H9 (cell line): ENCODE results near the gene C12orf75. TPM values are rescaled to one million over a fixed set of nuclear protein-coding genes. Genes with fewer than 3 reads are reported as not detected.

Experiments
- DNase-seq: peaks from one replicate; pipeline ENCODE4 v3.0.0-alpha.2; 2017
- H2AFZ ChIP-seq: one replicate; pipeline ENCODE4 v1.6.1; 2013; ENCODE audit warnings: mild to moderate bottlenecking, low read length, control low read depth, moderate library complexity
- H2AK5ac ChIP-seq: 2 replicates; pipeline ENCODE4 v1.6.1; 2013; ENCODE audit warnings: low read length, control low read depth, mixed read lengths; ENCODE audit not compliant: insufficient read length
- H2BK120ac ChIP-seq: one replicate; pipeline ENCODE4 v1.6.1; 2013; ENCODE audit warnings: low read depth, mild to moderate bottlenecking, low read length, control low read depth, inconsistent platforms; ENCODE audit not compliant: poor library complexity, severe bottlenecking
- H2BK12ac ChIP-seq: 2 replicates; pipeline ENCODE4 v1.6.1; 2013; ENCODE audit warnings: low read length, control low read depth, mixed read lengths, low read depth; ENCODE audit not compliant: insufficient read length
- H2BK15ac ChIP-seq: 2 replicates; pipeline ENCODE4 v1.6.1; 2013; ENCODE audit warnings: low read depth, low read length, control low read depth
- H2BK20ac ChIP-seq: one replicate; pipeline ENCODE4 v1.6.1; 2013; ENCODE audit warnings: low read depth, mild to moderate bottlenecking, low read length, control low read depth, inconsistent platforms; ENCODE audit not compliant: poor library complexity, severe bottlenecking
- H2BK5ac ChIP-seq: 2 replicates; pipeline ENCODE4 v1.6.1; 2013; ENCODE audit warnings: low read length, control low read depth, mixed read lengths; ENCODE audit not compliant: insufficient read length
- H3K14ac ChIP-seq: 2 replicates; pipeline ENCODE4 v1.6.1; 2013; ENCODE audit warnings: low read length, control low read depth; ENCODE audit not compliant: insufficient read depth
- H3K18ac ChIP-seq: 2 replicates; pipeline ENCODE4 v1.6.1; 2013; ENCODE audit warnings: low read depth, mild to moderate bottlenecking, mixed read lengths, low read length, control low read depth; ENCODE audit not compliant: insufficient read length
- H3K23ac ChIP-seq: 2 replicates; pipeline ENCODE4 v1.6.1; 2013; ENCODE audit warnings: low read length, control low read depth, mixed read lengths, low read depth; ENCODE audit not compliant: insufficient read length
- H3K23me2 ChIP-seq: 2 replicates; pipeline ENCODE4 v1.6.1; 2013; ENCODE audit warnings: low read depth, mild to moderate bottlenecking, mixed read lengths, low read length, control low read depth; ENCODE audit not compliant: insufficient read length, poor library complexity, severe bottlenecking
- H3K27ac ChIP-seq: 2 replicates; pipeline ENCODE4 v1.5.1; 2013; ENCODE audit warnings: low read length, control low read depth, mixed read lengths, low read depth; ENCODE audit not compliant: insufficient read length
- H3K27me3 ChIP-seq: 2 replicates; pipeline ENCODE4 v1.6.1; 2013; ENCODE audit warnings: low read length, control low read depth, inconsistent platforms; ENCODE audit not compliant: insufficient read depth
- H3K4ac ChIP-seq: 2 replicates; pipeline ENCODE4 v1.6.1; 2013; ENCODE audit warnings: low read depth, mild to moderate bottlenecking, control low read depth, inconsistent platforms, low read length, moderate library complexity
- H3K4me1 ChIP-seq: 2 replicates; pipeline ENCODE4 v1.6.1; 2013; ENCODE audit warnings: low read length, control low read depth, inconsistent platforms; ENCODE audit not compliant: insufficient read depth
- H3K4me2 ChIP-seq: 2 replicates; pipeline ENCODE4 v1.6.1; 2013; ENCODE audit warnings: low read length, control low read depth, mixed read lengths; ENCODE audit not compliant: insufficient read length, insufficient read depth
- H3K56ac ChIP-seq: 2 replicates; pipeline ENCODE4 v1.6.1; 2013; ENCODE audit warnings: low read depth, mild to moderate bottlenecking, mixed read lengths, low read length, control low read depth; ENCODE audit not compliant: insufficient read length
- H3K79me1 ChIP-seq: 2 replicates; pipeline ENCODE4 v1.6.1; 2013; ENCODE audit warnings: low read depth, mild to moderate bottlenecking, moderate library complexity, low read length, control low read depth, inconsistent platforms; ENCODE audit not compliant: insufficient read depth, poor library complexity, severe bottlenecking
- H3K79me2 ChIP-seq: 2 replicates; pipeline ENCODE4 v1.6.1; 2013; ENCODE audit warnings: low read length, control low read depth, inconsistent platforms; ENCODE audit not compliant: insufficient read depth
- H3K9ac ChIP-seq: 2 replicates; pipeline ENCODE4 v1.6.1; 2013; ENCODE audit warnings: low read length, control low read depth, mixed read lengths; ENCODE audit not compliant: insufficient read length; ENCODE audit errors: extremely low read depth
- H3K9me3 ChIP-seq: one replicate; pipeline ENCODE4 v1.6.1; 2013; ENCODE audit warnings: low read depth, low read length, inconsistent platforms; ENCODE audit not compliant: control insufficient read depth
- H3T11ph ChIP-seq: one replicate; pipeline ENCODE4 v1.6.1; 2013; ENCODE audit warnings: mild to moderate bottlenecking, low read length, control low read depth, inconsistent platforms
- H4K20me1 ChIP-seq: one replicate; pipeline ENCODE4 v1.6.1; 2013; ENCODE audit not compliant: control insufficient read depth, insufficient read length, insufficient read depth
- H4K5ac ChIP-seq: 2 replicates; pipeline ENCODE4 v1.6.1; 2013; ENCODE audit warnings: low read depth, mild to moderate bottlenecking, mixed read lengths, low read length, control low read depth; ENCODE audit not compliant: insufficient read length
- H4K8ac ChIP-seq: replicated peaks from 2 replicates; pipeline ENCODE4 v1.6.1; 2013; ENCODE audit warnings: low read length, control low read depth, mixed read lengths, low read depth; ENCODE audit not compliant: insufficient read length
- H4K91ac ChIP-seq: 2 replicates; pipeline ENCODE4 v1.6.1; 2013; ENCODE audit warnings: low read depth, mild to moderate bottlenecking, moderate library complexity, mixed read lengths, low read length, control low read depth; ENCODE audit not compliant: insufficient read length
- H3K27ac Mint-ChIP-seq, 3 experiments: 2 replicates in 2 of 3; 3 replicates in 1 of 3; pipeline ENCODE4 v1.8.0; 2020 to 2021; ENCODE audit warnings: mixed read lengths in 3 of 3, mild to moderate bottlenecking in 1 of 3, moderate library complexity in 1 of 3
- H3K27me3 Mint-ChIP-seq: 2 replicates; pipeline ENCODE4 v1.8.0; 2021; ENCODE audit warnings: low read depth, mild to moderate bottlenecking, moderate library complexity, mixed read lengths
- H3K36me3 Mint-ChIP-seq, 3 experiments: 2 replicates in 2 of 3; 3 replicates in 1 of 3; pipeline ENCODE4 v1.8.0; 2020 to 2021; ENCODE audit warnings: low read depth in 3 of 3, mixed read lengths in 3 of 3; ENCODE audit not compliant: insufficient read depth in 1 of 3
- H3K4me1 Mint-ChIP-seq, 2 experiments: 2 replicates each; pipeline ENCODE4 v1.8.0; 2020; ENCODE audit warnings: mixed read lengths in 2 of 2
- H3K4me3 Mint-ChIP-seq, 2 experiments: 2 replicates in 1 of 2; 3 replicates in 1 of 2; pipeline ENCODE4 v1.8.0; 2020 to 2021; ENCODE audit warnings: mild to moderate bottlenecking in 2 of 2, mixed read lengths in 2 of 2, moderate library complexity in 1 of 2
- H3K9me3 Mint-ChIP-seq, 2 experiments: 2 replicates in 1 of 2; 3 replicates in 1 of 2; pipeline ENCODE4 v1.8.0; 2020; ENCODE audit warnings: mild to moderate bottlenecking in 2 of 2, mixed read lengths in 2 of 2, moderate library complexity in 1 of 2
- CTCF ChIP-seq: fragments of 200-600 bp; sonication (generic); conservative IDR thresholded peaks from 3 replicates; pipeline ENCODE4 v1.8.0; 2021; ENCODE audit warnings: antibody characterized with exemption, mild to moderate bottlenecking
- WGBS: extraction: QIAGEN DNeasy Blood & Tissue Kit; methylation state at CpG from one replicate; pipeline ENCODE4 v1.1.7; 2013; ENCODE audit warnings: missing lambda C conversion rate, low lambda C conversion rate, mixed read lengths; ENCODE audit not compliant: insufficient read length; ENCODE audit errors: extremely low coverage; 5-methylcytosine and 5-hydroxymethylcytosine counted together
- total RNA-seq: library from RNA; stranded (reverse); gene quantifications from 2 replicates; pipeline ENCODE4 v1.2.1, GENCODE V29; 2021

C12orf75 gene
- total RNA-seq, 1 experiment from 2014 or later, result 37.9 TPM

- Histone ChIP-seq H2AFZ (no peak overlapping the region), H3K23me2 (no peaks in the 10 kb centered on the region), H3K56ac (no peak overlapping the region), H4K8ac (no peak overlapping the region), H4K20me1 (no peaks in the 10 kb centered on the region), H4K91ac (no peak overlapping the region), H2AK5ac (no peak overlapping the region), H3K4me1 (peaks cover 4% of the 10 kb centered on the region), H2BK12ac (no peak overlapping the region), H3K18ac (no peak overlapping the region), H3K9me3 (no peaks in the 10 kb centered on the region), H4K5ac (no peak overlapping the region), H3K4me2 (no peak overlapping the region), H3K79me1 (no peaks in the 10 kb centered on the region), H2BK120ac (no peak overlapping the region), H3K79me2 (no peaks in the 10 kb centered on the region), H3K27me3 (no peaks in the 10 kb centered on the region), H2BK15ac (no peak overlapping the region), H3K23ac (no peak overlapping the region), H3K14ac (no peak overlapping the region), H3T11ph (no peak overlapping the region), H3K9ac (no peak overlapping the region), H3K27ac (no peak overlapping the region), H2BK5ac (no peak overlapping the region), H3K4ac (no peak overlapping the region), H2BK20ac (no peak overlapping the region)
- peak overlapping the region in 2 of 3 experiments; percentile 22 to 27; a peak in 2 of 7 replicates for H3K27ac Mint-ChIP-seq
- H3K36me3 Mint-ChIP-seq, result peaks cover 1 to 8% (median 2%) of the 10 kb centered on the region in 3 experiments; a peak in 4 of 7 replicates
- no peaks in the 10 kb centered on the region for H3K27me3 Mint-ChIP-seq
- WGBS, result no CpG with 5 or more reads among the region's 6 CpGs
- no peak overlapping the region for H3K4me3 Mint-ChIP-seq
- peak; percentile 28 for DNase-seq
- H3K4me1 Mint-ChIP-seq, result peaks cover 27 to 34% of the 10 kb centered on the region in 2 experiments
- no peak for TF ChIP-seq CTCF
- H3K9me3 Mint-ChIP-seq, result no peaks in the 10 kb centered on the region
Measured at GRCh38 chr12:105368047-105368646, 37.7 kb downstream of the C12orf75 start.
